Peyer's patch (tissue), 4 donors: ENCODE data around the gene MRPL24.

Experiments used
- POLR2A ChIP-seq, 2 donors: fragments of 450-650 bp; IDR thresholded peaks; one replicate each; pipeline ENCODE4 v1.5.1; 2017; ENCODE audit warnings: antibody characterized with exemption in 2 of 2, mild to moderate bottlenecking in 2 of 2, moderate library complexity in 2 of 2
- TF ChIP-seq, protein P1 (sequence below), 6 experiments: fragments of 450-650 bp in 4 of 6; fragments of 200-600 bp in 2 of 6; sonication (generic) in 1 of 6; IDR thresholded peaks; one replicate each; pipeline ENCODE4 v1.5.1; 2017 to 2019; ENCODE audit warnings: antibody characterized with exemption in 6 of 6, mild to moderate bottlenecking in 3 of 6, moderate library complexity in 1 of 6

DNA sequence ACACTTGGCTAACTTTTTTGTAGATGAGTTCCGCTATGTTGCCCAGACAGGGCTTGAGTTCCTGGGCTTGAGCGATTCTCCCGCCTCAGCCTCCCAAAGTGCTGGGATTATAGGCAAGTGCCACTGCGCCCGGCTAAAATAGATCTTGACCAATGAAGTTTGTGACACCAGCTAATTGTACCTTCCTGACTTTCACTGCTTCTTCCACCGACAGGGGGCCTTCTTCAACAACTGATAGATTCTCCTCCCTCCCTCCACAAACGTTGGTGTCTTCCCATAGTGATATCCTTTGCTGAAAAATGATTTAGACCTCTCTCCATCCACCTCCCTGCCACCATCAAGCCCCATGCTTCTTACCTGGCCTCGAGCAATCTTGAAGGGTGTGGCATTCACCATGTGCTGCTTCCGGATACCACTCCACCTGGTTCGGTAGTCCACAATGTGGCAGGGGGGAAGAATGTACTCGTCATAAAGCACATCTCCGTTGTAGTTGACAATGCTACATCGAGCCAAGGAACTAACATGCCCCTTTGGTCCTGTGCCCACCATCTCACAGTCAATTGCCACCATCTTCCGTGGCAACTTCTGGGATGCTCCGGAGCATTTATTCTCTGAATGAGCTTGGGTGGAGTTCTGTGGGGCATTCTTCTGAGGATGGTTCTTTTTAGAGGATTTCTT, 14.2 kb downstream of the MRPL24 start:
- TF ChIP-seq, protein P1, sequence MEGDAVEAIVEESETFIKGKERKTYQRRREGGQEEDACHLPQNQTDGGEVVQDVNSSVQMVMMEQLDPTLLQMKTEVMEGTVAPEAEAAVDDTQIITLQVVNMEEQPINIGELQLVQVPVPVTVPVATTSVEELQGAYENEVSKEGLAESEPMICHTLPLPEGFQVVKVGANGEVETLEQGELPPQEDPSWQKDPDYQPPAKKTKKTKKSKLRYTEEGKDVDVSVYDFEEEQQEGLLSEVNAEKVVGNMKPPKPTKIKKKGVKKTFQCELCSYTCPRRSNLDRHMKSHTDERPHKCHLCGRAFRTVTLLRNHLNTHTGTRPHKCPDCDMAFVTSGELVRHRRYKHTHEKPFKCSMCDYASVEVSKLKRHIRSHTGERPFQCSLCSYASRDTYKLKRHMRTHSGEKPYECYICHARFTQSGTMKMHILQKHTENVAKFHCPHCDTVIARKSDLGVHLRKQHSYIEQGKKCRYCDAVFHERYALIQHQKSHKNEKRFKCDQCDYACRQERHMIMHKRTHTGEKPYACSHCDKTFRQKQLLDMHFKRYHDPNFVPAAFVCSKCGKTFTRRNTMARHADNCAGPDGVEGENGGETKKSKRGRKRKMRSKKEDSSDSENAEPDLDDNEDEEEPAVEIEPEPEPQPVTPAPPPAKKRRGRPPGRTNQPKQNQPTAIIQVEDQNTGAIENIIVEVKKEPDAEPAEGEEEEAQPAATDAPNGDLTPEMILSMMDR (IDR thresholded peaks at IDR 0.05): peak in 5 of 6 experiments; percentile 39 to 72 (median 63)
- TF ChIP-seq POLR2A (IDR thresholded peaks at IDR 0.05): no peak
